ENCODE data around the gene CYP39A1. TPM values are rescaled to one million over a fixed set of nuclear protein-coding genes. Genes with fewer than 3 reads are reported as not detected.

The CYP39A1 gene
- total RNA-seq, 1 donor from 2014 or later: not detected

Other genes with a start within 250 kb of the CYP39A1 start
- gene RCAN2, start 161.4 kb downstream of the CYP39A1 start, total RNA-seq: 0.44 and 0.59 TPM in 2 replicates
- not detected in 2 replicates for gene SLC25A27, start 157 bp upstream of the CYP39A1 start, total RNA-seq
- not detected in 2 replicates for gene TDRD6, start 35.1 kb upstream of the CYP39A1 start, total RNA-seq
- gene PLA2G7, start 82.6 kb upstream of the CYP39A1 start, total RNA-seq: not detected in 2 replicates
- not detected in 2 replicates for gene ANKRD66, start 94.1 kb upstream of the CYP39A1 start, total RNA-seq
- gene MEP1A, start 140.6 kb upstream of the CYP39A1 start, total RNA-seq: not detected in 2 replicates

All from activated T-helper 1 cell treated with anti-CD3 and anti-CD28 coated beads, Interleukin-12 subunit alpha, Interleukin-12 subunit beta, Interleukin-2, Interleukin-4 antibody, amounts not matched to agents 30 ng/mL and 10 ng/mL and 1 ng/mL, durations not matched to agents 14 hours and 24 hours and 36 hours (primary cell).